Measurements from ENCODE around the gene CHID1.

The CHID1 gene

GRCh38 chr11:909406-909805 lies 1.2 kb downstream of the CHID1 start:
- TF ChIP-seq CEBPB (IDR thresholded peaks at IDR 0.05) (no peak), ZBTB7A (IDR thresholded peaks at IDR 0.05; ENCODE audit: low read depth) (no peak), MAX (IDR thresholded peaks at IDR 0.05) (no peak), RAD21 (IDR thresholded peaks at IDR 0.05; ENCODE audit: low read depth) (no peak), TCF12 (IDR thresholded peaks at IDR 0.05; ENCODE audit: low read depth) (no peak)

- TF ChIP-seq MAX (IDR thresholded peaks at IDR 0.05) (no peak), CREB1 (IDR thresholded peaks at IDR 0.05; ENCODE audit: low read depth) (no peak), REST (IDR thresholded peaks at IDR 0.05; ENCODE audit: low read depth) (0 out of 2 replicates have a peak, but pooled peaks have one; percentile 12)
Measured at GRCh38 chr11:908273-908672, 2.3 kb downstream of the CHID1 start.

- TF ChIP-seq NFIC (IDR thresholded peaks at IDR 0.05) = no peak
- TF ChIP-seq REST (IDR thresholded peaks at IDR 0.05; ENCODE audit: low read depth) = no peak
- TF ChIP-seq YY1 (IDR thresholded peaks at IDR 0.05; ENCODE audit: low read depth) = no peak
- TF ChIP-seq MAX (IDR thresholded peaks at IDR 0.05) = no peak
- no peak for TF ChIP-seq CEBPB (IDR thresholded peaks at IDR 0.05)
- no peak for TF ChIP-seq USF1 (IDR thresholded peaks at IDR 0.05)
- no peak for TF ChIP-seq TAF1 (IDR thresholded peaks at IDR 0.05; ENCODE audit: low read depth)
- no peak for TF ChIP-seq TCF12 (IDR thresholded peaks at IDR 0.05; ENCODE audit: low read depth)
- no peak for TF ChIP-seq ZBTB7A (IDR thresholded peaks at IDR 0.05; ENCODE audit: low read depth)
- TF ChIP-seq EGR1 (IDR thresholded peaks at IDR 0.05) = no peak
- no peak for TF ChIP-seq FOXM1 (IDR thresholded peaks at IDR 0.05; ENCODE audit: borderline replicate concordance, low read depth)
- TF ChIP-seq CREB1 (IDR thresholded peaks at IDR 0.05; ENCODE audit: low read depth) = no peak
- no peak for TF ChIP-seq RAD21 (IDR thresholded peaks at IDR 0.05; ENCODE audit: low read depth)
Measured at GRCh38 chr11:907668-908067, 2.9 kb downstream of the CHID1 start.

- no peak for TF ChIP-seq TCF12 (IDR thresholded peaks at IDR 0.05; ENCODE audit: low read depth)
Measured at GRCh38 chr11:905952-906351, 4.7 kb downstream of the CHID1 start.

GRCh38 chr11:904380-904779 lies 6.2 kb downstream of the CHID1 start:
- TF ChIP-seq CEBPB (IDR thresholded peaks at IDR 0.05) (no peak), RAD21 (IDR thresholded peaks at IDR 0.05; ENCODE audit: low read depth) (no peak), USF1 (IDR thresholded peaks at IDR 0.05) (no peak), EGR1 (IDR thresholded peaks at IDR 0.05) (no peak), REST (IDR thresholded peaks at IDR 0.05; ENCODE audit: low read depth) (no peak), EP300 (IDR thresholded peaks at IDR 0.05; ENCODE audit: borderline replicate concordance) (no peak), FOXM1 (IDR thresholded peaks at IDR 0.05; ENCODE audit: borderline replicate concordance, low read depth) (no peak), ZBTB7A (IDR thresholded peaks at IDR 0.05; ENCODE audit: low read depth) (no peak), TAF1 (IDR thresholded peaks at IDR 0.05; ENCODE audit: low read depth) (no peak), MAX (IDR thresholded peaks at IDR 0.05) (no peak), YY1 (IDR thresholded peaks at IDR 0.05; ENCODE audit: low read depth) (no peak), TEAD4 (IDR thresholded peaks at IDR 0.05) (no peak), CREB1 (IDR thresholded peaks at IDR 0.05; ENCODE audit: low read depth) (no peak)
